GM18951 (cell line): ENCODE results near the gene LGALS14.
"Not testable (repeated sequence)": the region's sequence is repeated elsewhere in the genome, so short reads cannot be mapped to it uniquely, and the experiment has no call there.

Experiments
- POLR2A ChIP-seq: IDR thresholded peaks from 4 replicates; pipeline ENCODE4 v1.6.1; 2011; ENCODE audit warnings: mild to moderate bottlenecking; ENCODE audit not compliant: insufficient read length, insufficient read depth; ENCODE audit errors: extremely low read depth
- in situ Hi-C: fragments of 300-500 bp; cut with MboI; formaldehyde crosslinking; loops from one replicate; pipeline ENCODE4 v1.12.0; 2022; ENCODE audit warnings: low sequenced_read_pairs, mixed read lengths, inconsistent platforms; ENCODE audit not compliant: unreplicated experiment

LGALS14 gene

DNA sequence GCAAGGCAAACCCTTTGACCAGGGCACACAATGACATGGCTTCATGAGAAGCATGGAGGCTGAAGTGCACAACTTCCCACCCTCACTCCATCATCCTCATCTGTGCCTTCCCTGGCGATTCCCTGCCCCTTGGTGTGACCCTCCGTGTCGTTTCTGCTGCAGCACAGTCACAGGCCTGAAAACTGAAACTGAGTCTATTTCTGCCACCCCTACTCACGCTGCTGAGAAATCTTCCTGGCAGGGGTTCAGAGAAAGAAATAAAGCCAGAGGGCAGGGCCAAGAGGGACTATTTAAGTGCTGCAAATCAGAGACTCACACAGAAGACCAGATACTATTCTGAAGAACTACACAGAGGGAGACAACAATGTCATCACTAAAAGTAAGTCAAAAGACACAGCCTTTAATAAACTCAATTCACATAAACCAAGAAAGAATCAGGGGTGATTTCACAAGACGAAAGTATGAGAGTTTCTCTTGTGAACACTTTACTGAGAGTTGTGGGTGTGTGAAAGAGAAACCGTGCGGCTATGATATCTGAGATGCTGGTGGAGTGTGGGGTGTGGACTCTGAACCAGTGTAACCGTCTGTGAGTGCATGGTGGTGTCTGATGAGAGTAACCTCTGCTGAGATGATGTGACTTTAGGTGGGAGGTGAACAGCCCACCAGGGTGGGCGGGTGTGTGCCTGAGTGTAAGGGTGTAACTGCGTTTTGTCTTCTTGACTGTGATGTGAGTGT, 25.1 kb upstream of the LGALS14 start:
- in situ Hi-C loops = loop anchor here (10.0 kb wide), 1 partner anchor 166 kb away; the partner anchor contains the start of gene FBL
- TF ChIP-seq POLR2A = peak; percentile 53

DNA sequence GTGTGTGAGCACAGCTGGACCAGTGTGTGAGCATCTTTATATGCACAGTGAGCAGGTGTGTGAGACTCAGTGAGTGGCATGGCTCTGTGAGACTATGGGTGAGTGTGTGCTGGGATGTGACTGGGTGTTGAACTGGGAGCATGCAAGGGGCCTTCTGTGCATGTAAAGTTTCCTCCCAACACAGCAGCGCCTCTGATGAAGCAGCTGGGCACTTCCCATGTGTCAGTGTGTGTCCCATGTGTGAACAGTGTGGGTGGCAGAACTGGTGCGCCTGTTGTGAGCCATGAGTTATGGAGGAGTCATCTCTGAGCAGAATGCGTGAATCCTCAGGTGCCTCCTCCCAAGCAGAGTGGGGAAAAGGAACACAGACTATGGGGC, 24.5 kb upstream of the LGALS14 start:
- no peak for TF ChIP-seq POLR2A
- in situ Hi-C loops = loop anchor here (10.0 kb wide), 1 partner anchor 165 kb away; the partner anchor contains the start of gene FBL

DNA sequence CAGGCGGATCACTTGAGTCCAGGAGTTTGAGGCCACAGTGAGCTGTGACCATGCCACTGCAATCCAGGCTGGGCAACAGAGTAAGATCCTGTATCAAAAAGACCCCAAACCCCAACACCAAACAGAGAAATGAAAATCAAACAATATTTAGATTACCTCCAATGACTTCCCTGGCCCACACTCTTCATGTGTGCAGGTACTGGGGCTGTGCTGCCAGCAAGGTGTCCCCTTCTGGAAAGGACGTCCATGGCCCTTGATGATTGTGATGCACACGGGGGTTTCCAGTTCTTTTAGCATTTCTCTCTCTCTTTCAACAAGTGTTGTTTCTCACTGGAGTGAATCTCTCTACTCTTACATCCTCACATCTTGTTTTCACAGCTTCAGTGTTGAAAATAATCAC, 23.7 kb upstream of the LGALS14 start:
- TF ChIP-seq POLR2A = no peak
- in situ Hi-C loops = no loop called here

DNA sequence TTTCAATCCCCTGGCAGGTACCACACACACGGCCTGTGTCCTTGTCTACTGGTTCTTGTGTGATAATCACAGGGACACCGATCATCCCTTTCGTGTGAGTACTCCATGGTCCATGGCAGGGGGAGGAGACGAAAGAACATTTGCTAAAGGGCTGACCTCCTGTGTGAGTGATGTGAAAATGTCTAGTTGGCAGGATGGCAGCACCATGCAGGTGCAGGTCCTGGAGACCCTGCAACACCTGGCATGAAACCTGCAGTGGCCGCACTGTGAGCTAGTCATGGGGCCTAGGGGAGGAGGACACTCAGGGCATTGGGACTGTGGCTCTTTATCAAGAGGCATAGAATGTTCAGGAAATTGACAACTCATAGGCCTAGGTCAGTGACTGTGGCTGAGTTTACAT, 22.9 kb upstream of the LGALS14 start:
- in situ Hi-C loops = no loop called here
- TF ChIP-seq POLR2A = no peak

DNA sequence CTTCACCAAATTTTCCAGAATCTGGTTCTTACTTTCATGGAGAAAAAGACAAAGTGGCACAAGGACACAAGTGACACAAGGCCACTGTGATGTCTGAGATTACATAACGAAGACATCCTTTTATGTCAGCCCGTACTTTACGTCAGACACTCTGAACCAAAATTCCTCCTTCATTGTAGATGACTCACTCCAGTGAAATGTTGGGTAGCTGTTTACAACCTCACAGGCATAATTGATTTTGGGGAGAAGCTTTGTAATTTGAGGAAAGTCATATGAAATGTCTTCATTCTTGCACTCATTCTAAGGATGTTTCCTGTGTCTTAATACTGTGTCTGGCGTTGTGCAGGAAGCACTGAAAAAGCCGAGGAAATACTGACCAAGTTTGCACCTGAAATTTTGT, 20.0 kb upstream of the LGALS14 start:
- TF ChIP-seq POLR2A = no peak
- in situ Hi-C loops = no loop called here

DNA sequence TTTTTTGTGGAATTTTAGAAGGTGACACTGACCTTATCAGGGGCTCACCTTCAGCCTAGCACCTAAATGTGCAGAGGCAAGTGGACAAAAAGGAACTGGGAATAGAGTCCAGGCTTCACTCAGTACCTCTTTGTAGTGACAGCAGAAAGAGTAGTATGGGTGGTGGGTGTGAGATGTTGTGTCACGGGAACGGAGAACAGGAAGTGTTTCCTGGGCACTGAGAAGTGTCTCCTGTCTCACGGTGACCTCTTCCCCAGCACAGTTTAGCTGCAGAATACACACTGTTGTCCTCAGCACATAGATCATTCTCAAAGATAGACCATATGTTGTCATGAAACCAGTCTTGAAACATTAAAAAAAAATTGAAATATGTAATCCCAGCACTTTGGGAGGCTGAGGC, 17.5 kb upstream of the LGALS14 start:
- in situ Hi-C loops = no loop called here
- no peak for TF ChIP-seq POLR2A

DNA sequence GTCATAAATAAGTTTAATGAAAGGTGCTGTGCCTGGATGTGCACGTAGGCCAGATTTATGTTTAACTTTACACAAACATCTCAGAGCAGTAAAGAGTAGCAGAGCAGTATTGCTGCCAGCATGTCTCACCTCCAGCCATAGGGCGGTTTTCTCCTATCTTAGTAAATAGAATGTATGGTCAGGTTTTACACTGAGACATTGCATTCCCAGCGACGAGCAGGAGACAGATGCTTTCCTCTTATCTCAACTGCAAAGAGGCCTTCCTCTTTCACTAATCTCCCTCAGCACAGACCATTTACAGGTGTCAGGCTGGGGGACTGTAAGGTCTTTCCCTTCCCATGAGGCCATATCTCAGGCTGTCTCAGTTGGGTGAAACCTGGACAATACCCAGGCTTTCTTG, 15.6 kb upstream of the LGALS14 start:
- in situ Hi-C loops = not testable (repeated sequence)

DNA sequence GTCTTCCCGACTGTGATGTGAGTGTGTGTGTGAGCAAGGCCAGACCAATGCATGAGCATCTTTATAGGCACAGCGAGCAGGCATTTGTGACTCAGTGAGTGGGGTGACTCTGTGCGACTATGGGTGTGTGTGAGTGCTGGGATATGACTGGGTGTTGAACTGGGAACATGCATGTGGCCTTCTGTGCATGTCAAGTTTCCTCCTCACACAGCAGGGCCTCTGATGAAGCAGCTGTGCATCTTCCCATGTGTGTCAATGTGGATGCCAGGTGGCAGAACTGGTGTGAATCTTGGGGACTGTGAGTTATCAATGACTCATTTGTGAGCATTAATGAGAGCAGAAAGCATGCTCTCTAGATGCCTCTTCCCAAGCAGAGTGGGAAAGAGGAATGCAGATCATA, 12.1 kb upstream of the LGALS14 start:
- no peak for TF ChIP-seq POLR2A
- in situ Hi-C loops = no loop called here

DNA sequence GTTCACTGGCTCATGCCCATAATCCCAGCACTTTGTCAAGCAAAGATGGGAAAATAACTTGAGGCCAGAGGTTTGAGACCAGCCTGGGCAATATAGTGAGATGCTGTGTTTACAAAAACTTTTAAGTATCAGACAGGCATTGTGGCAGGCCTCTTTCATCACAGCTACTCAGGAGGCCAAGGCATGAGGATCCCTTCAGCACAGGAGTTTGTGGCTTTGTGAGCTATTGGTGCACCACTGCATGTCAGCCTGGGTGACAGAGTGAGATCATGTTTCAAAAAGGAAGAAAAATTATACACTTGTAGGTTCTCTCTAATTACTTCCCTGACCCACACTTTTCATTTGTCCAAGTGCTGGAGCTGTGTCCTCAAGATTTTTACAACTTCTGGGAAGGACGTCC, 11.5 kb upstream of the LGALS14 start:
- TF ChIP-seq POLR2A = no peak
- in situ Hi-C loops = no loop called here

DNA sequence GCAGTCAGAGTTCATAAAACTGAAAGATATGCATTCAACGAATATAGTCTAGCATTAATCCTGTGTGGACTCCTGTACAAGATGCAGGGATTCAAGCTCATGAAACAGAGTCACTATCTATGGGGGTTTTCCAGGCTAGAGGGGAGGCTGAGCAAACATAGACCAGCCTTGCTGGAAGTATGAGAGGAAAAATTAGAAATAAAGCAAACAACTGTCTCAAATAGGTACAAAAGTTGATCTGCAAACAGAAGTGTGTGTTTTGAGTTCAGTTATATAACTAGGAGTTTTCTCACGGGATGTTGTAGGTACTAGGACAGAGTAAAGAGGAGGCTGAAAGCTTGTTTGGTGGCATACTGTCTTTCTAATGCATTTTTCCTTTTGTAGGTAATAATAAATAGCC, 8.5 kb upstream of the LGALS14 start:
- no peak for TF ChIP-seq POLR2A
- in situ Hi-C loops = no loop called here

DNA sequence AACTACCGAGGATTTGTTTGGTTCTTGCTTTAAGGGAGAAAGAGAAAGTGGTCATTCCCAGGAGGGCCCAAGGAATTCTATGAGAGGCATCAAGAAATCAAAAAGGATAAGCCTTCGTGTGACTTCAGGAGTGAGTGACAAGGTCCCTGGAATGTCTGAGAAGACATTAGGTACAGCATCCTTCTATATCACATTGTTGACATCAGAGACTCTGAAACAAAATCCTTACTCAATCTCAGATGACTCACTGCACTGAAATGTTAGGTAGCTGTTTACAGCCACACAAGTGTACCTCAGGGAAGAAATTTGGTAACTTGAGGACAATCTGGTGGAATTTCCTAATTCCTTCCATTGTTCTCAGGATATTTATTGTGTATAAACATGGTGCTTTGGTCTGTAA, 7.9 kb upstream of the LGALS14 start:
- TF ChIP-seq POLR2A = no peak
- in situ Hi-C loops = no loop called here

DNA sequence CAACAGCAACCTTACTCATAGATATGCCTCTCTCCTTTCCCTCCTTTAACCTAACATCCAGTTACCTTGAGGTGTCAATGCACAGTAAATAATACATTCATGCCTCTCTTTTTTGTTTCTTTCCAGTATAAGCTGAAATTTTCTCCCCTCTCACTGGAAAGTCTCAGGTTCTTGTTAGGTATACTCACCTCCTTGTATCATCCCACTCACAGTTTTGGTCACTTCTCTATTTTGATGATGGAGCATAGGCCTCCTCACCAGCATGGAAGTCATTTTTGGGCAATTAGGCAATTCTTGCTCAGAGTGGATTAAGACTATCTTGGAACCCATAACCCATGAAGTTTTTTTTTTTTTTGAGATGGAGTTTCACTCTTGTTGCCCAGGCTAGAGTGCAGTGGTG, 5.7 kb upstream of the LGALS14 start:
- in situ Hi-C loops = no loop called here
- no peak for TF ChIP-seq POLR2A

DNA sequence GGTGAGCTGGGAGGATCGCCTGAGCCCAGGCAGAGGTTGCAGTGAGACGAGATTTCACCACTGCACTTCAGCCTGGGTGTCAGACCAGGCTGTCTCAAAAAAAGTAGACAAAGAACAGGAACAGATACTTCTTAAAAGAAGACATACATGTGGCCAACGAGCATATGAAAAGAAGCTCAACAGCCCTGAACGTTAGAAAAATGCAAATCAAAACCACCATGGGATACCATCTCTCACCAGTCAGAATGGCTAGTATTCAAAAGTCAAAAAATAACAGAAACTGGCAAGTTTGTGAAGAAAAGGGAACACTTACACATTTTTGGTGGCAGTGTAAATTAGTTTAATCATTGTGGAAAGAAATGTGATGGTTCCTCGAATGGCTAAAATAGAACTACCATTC, 3.0 kb upstream of the LGALS14 start:
- TF ChIP-seq POLR2A = no peak
- in situ Hi-C loops = no loop called here

DNA sequence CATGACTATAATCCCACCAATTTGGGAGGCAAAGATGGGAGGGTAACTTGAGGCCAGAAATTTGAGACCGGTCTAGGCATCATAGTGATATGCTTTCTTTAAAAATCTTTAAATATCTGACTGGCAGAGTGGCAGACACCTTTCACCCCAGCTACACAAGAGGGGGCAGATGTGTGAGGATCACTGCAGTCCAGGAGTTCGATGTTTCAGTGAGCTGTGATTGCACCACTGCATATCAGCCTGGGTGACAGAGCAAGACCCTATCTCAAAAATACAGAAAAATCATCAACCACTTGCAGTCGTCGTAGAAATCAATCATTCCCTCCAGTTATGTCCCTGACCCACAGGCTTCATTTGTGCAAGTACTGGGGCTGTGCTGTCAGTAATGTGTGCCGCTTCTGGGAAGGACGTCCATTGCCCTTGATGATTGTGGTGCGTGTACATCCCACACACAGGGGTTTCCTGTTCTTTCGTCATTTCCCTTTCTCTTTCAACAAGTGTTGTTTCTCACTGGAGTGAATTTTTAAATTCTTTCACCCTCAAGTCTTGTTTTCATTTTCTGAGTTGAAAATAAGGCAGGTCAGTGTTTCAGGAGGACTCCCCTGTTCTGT, 1.4 kb downstream of the LGALS14 start:
- no peak for TF ChIP-seq POLR2A
- in situ Hi-C loops = no loop called here
